Pancreas (tissue), 10 donors: ENCODE measurements around the gene LTBP4. TPM values are rescaled to one million over a fixed set of nuclear protein-coding genes. Genes with fewer than 3 reads are reported as not detected.

Source experiments
- ATAC-seq, 4 donors: fragments of 200-7000 bp; cut with Tn5 transposase; one replicate each; pipeline versions ENCODE4 v1.8.0 to v1.9.1; 2020; ENCODE audit warnings: mild to moderate bottlenecking in 4 of 4, moderate library complexity in 4 of 4
- DNase-seq, 6 donors: peaks; one replicate each; pipeline ENCODE4 v3.0.0-alpha.2; 2020
- FAIRE-seq: peaks from 2 replicates; lab custom pipeline; 2012; peaks lifted over from hg19 to GRCh38; lab: Jason Lieb, UNC
- H3K27ac ChIP-seq, 4 donors: fragments of 200-600 bp; sonication (generic); 1 replicate in 3 of 4; 2 replicates in 1 of 4; pipeline versions ENCODE4 v1.5.0 to v1.8.0; 2020
- H3K27me3 ChIP-seq, 4 donors: fragments of 200-600 bp; one replicate each; pipeline ENCODE4 v1.8.0; 2021
- H3K36me3 ChIP-seq, 3 donors: fragments of 200-600 bp; sonication (generic) in 1 of 3; one replicate each; pipeline versions ENCODE4 v1.5.0 to v1.8.0; 2020 to 2021
- H3K4me1 ChIP-seq, 3 donors: fragments of 200-600 bp; one replicate each; pipeline ENCODE4 v1.8.0; 2021
- H3K4me3 ChIP-seq, 4 donors: fragments of 200-600 bp; sonication (generic) in 2 of 4; one replicate each; pipeline versions ENCODE4 v1.5.0 to v1.8.0; 2020 to 2021
- H3K9me3 ChIP-seq, 4 donors: fragments of 200-600 bp; one replicate each; pipeline ENCODE4 v1.8.0; 2021
- CTCF ChIP-seq, 4 donors: fragments of 200-600 bp; sonication (generic) in 3 of 4; IDR thresholded peaks; one replicate each; pipeline versions ENCODE4 v1.5.0 to v1.8.0; 2021; ENCODE audit warnings: antibody characterized with exemption in 4 of 4
- WGBS, 2 donors: extraction: QIAGEN DNeasy Blood & Tissue Kit; methylation state at CpG; one replicate each; pipeline ENCODE4 v1.1.7; 2013; 5-methylcytosine and 5-hydroxymethylcytosine counted together
- intact Hi-C, 3 donors: fragments of 100-400 bp; cut with DNase I; formaldehyde crosslinking; loops; one replicate each; pipeline versions ENCODE4 v1.11.1 to v1.14.2; 2022
- polyA plus RNA-seq, 2 donors: library from polyadenylated mRNA; stranded (reverse); fragments of 200-250 nt; gene quantifications; one replicate each; pipeline ENCODE4 v1.2.3, GENCODE V29; 2013
- total RNA-seq, 6 donors: library from RNA; stranded (reverse); fragmentation: NEBNext Ultra II Directional in 4 of 6; extraction: Animal tissue kit (Norgen Biotek cat#: 25700) in 4 of 6; gene quantifications; one replicate each; pipeline versions ENCODE4 v1.2.1 to v1.2.4, GENCODE V29; 2021 to 2023
- donor health status: healthy with polysubstance abuse.
- donor health status: DM: no; HTN: no; CAD: no; lungs with moderate emphysema.
- donor health status: DM: no; HTN: no; CAD: no.
- donor health status: control.
- donor health status: control.
- donor health status: Bipolar disorder and iron deficiency.
- donor health status: DM: yes; HTN: yes; CAD: no.
- donor health status: DM: no; HTN: no; CAD: no.
- donor health status: DM: no; HTN: no; CAD: no.
- donor health status: DM: yes; HTN: yes; CAD: no.

The LTBP4 gene
- total and polyA plus RNA-seq, 8 donors: 18.7 to 48.9 (median 28.2) TPM

- 84 to 91% methylated on average over 2 of the region's 2 CpGs for WGBS, 2 donors
Measured at GRCh38 chr19:40585982-40586422, 15.2 kb upstream of the LTBP4 start.

GRCh38 chr19:40586611-40587010 is 14.6 kb upstream of the LTBP4 start:
- TF ChIP-seq CTCF (IDR thresholded peaks at IDR 0.05): no peak
- intact Hi-C loops: no loop called here
- Histone ChIP-seq H3K9me3 (no peaks in the 10 kb centered on the region), H3K27me3 (no peaks in the 10 kb centered on the region), H3K36me3 (peaks cover 0 to 13% (median 0%) of the 10 kb centered on the region in 3 donors), H3K27ac (no peak overlapping the region), H3K4me3 (no peak overlapping the region), H3K4me1 (no peaks in the 10 kb centered on the region)
- DNase-seq: no peak
- no peak for ATAC-seq
- WGBS, 2 donors: 96 to 97% methylated on average over 14 of the region's 14 CpGs
- FAIRE-seq: no peak

More at GRCh38 chr19:40585982-40586422, 15.2 kb upstream of the LTBP4 start:
- Histone ChIP-seq H3K4me3 (no peak overlapping the region), H3K36me3 (peaks cover 0 to 14% (median 0%) of the 10 kb centered on the region in 3 donors), H3K4me1 (no peaks in the 10 kb centered on the region), H3K27ac (no peak overlapping the region), H3K9me3 (no peaks in the 10 kb centered on the region), H3K27me3 (no peaks in the 10 kb centered on the region)
- no peak for FAIRE-seq
- no peak for DNase-seq
- no peak for ATAC-seq
- intact Hi-C loops: no loop called here
- no peak for TF ChIP-seq CTCF (IDR thresholded peaks at IDR 0.05)

GRCh38 chr19:40588110-40588854 is 12.9 kb upstream of the LTBP4 start:
- peaks cover 0 to 6% (median 0%) of the 10 kb centered on the region in 3 donors for H3K36me3 ChIP-seq
- TF ChIP-seq CTCF (IDR thresholded peaks at IDR 0.05): no peak
- no peaks in the 10 kb centered on the region for H3K4me1 ChIP-seq
- no peak overlapping the region for H3K27ac ChIP-seq
- peak in 1 of 6 donors; percentile 47 for DNase-seq
- intact Hi-C loops: no loop called here
- H3K27me3 ChIP-seq: no peaks in the 10 kb centered on the region
- no peak for ATAC-seq
- 89 to 92% methylated on average over 19 of the region's 19 CpGs for WGBS, 2 donors
- no peak overlapping the region for H3K4me3 ChIP-seq
- no peaks in the 10 kb centered on the region for H3K9me3 ChIP-seq
- FAIRE-seq: no peak

GRCh38 chr19:40588926-40589569 is 12.1 kb upstream of the LTBP4 start:
- Histone ChIP-seq H3K27me3 (no peaks in the 10 kb centered on the region), H3K36me3 (peaks cover 0 to 6% (median 0%) of the 10 kb centered on the region in 3 donors), H3K4me1 (no peaks in the 10 kb centered on the region), H3K4me3 (no peak overlapping the region), H3K9me3 (no peaks in the 10 kb centered on the region), H3K27ac (no peak overlapping the region)
- DNase-seq (peak in 1 of 6 donors; percentile 75), FAIRE-seq (no peak), ATAC-seq (no peak)
- WGBS, 2 donors: 82 to 83% methylated on average over 8 to 9 of the region's 9 CpGs
- intact Hi-C loops: no loop called here
- no peak for TF ChIP-seq CTCF (IDR thresholded peaks at IDR 0.05)
